K562 (cell line): ENCODE measurements around the gene KASH5. TPM values are rescaled to one million over a fixed set of nuclear protein-coding genes. Genes with fewer than 3 reads are reported as not detected.

Experiments used
- ASH1L ChIP-seq: fragments of 450-650 bp; IDR thresholded peaks from 2 replicates; pipeline ENCODE4 v1.6.1; 2018; ENCODE audit warnings: borderline replicate concordance, mild to moderate bottlenecking, low read depth; ENCODE audit not compliant: partially characterized antibody
- BCL6 ChIP-seq: fragments of 250-450 bp; sonication (Bioruptor Pico); IDR thresholded peaks from 2 replicates; pipeline ENCODE4 v1.4.0; 2020
- BCOR ChIP-seq: fragments of 450-650 bp; IDR thresholded peaks from 2 replicates; pipeline ENCODE4 v1.6.1; 2016
- C11orf30 ChIP-seq: fragments of 450-650 bp; IDR thresholded peaks from 2 replicates; pipeline ENCODE4 v1.6.1; 2016; ENCODE audit warnings: low read depth, mild to moderate bottlenecking
- CCNT2 ChIP-seq: IDR thresholded peaks from 2 replicates; pipeline ENCODE4 v1.6.1; 2011; ENCODE audit warnings: borderline replicate concordance, low read depth, mild to moderate bottlenecking, moderate library complexity, mixed read lengths, low read length; ENCODE audit not compliant: insufficient read length; ENCODE audit errors: extremely low read depth
- EP400 ChIP-seq: fragments of 450-650 bp; IDR thresholded peaks from 2 replicates; pipeline ENCODE4 v1.6.1; 2017; ENCODE audit warnings: antibody characterized with exemption, mild to moderate bottlenecking, moderate library complexity
- MGA ChIP-seq: fragments of 450-650 bp; IDR thresholded peaks from 2 replicates; pipeline ENCODE4 v1.6.1; 2016; ENCODE audit warnings: mild to moderate bottlenecking, moderate library complexity
- NBN ChIP-seq: fragments of 450-650 bp; IDR thresholded peaks from 2 replicates; pipeline ENCODE4 v1.6.1; 2016; ENCODE audit warnings: low read depth, mild to moderate bottlenecking
- NR3C1 ChIP-seq: sonication (generic); formaldehyde crosslinking; IDR thresholded peaks from 2 replicates; pipeline ENCODE4 v1.8.1; 2022; ENCODE audit warnings: missing genetic modification reagents
- RAD21 ChIP-seq, 2 experiments: fragments of 250-450 bp in 1 of 2; fragments of 450-650 bp in 1 of 2; sonication (Bioruptor Pico) in 1 of 2; formaldehyde crosslinking in 1 of 2; IDR thresholded peaks in 1 of 2; conservative IDR thresholded peaks in 1 of 2; 2 replicates each; pipeline versions ENCODE4 v1.4.0 to v1.8.0; 2020 to 2022; ENCODE audit warnings: mild to moderate bottlenecking in 2 of 2, moderate library complexity in 1 of 2
- SMAD2 ChIP-seq: fragments of 150-350 bp; IDR thresholded peaks from 2 replicates; pipeline ENCODE4 v1.6.1; 2014; ENCODE audit warnings: low read depth, mild to moderate bottlenecking, low read length
- YY1 ChIP-seq, 3 experiments: IDR thresholded peaks; 2 replicates each; pipeline ENCODE4 v1.6.1; 2011; ENCODE audit warnings: low read length in 2 of 3, mild to moderate bottlenecking in 2 of 3, moderate library complexity in 2 of 3, borderline replicate concordance in 1 of 3, control low read depth in 1 of 3, low read depth in 1 of 3; ENCODE audit not compliant: insufficient read depth in 3 of 3, insufficient replicate concordance in 2 of 3, control insufficient read depth in 1 of 3, insufficient read length in 1 of 3; ENCODE audit errors: extremely low read depth in 1 of 3
- ZNF184 ChIP-seq: sonication (generic); formaldehyde crosslinking; IDR thresholded peaks from 2 replicates; pipeline ENCODE4 v1.5.0; 2020; ENCODE audit warnings: missing genetic modification reagents
- ZNF57 ChIP-seq: fragments of 450-650 bp; formaldehyde crosslinking; IDR thresholded peaks from 2 replicates; pipeline ENCODE4 v1.4.0; 2020; ENCODE audit warnings: mild to moderate bottlenecking, moderate library complexity
- ZNF586 ChIP-seq: fragments of 450-650 bp; formaldehyde crosslinking; conservative IDR thresholded peaks from 2 replicates; pipeline ENCODE4 v1.4.0; 2020; ENCODE audit warnings: mild to moderate bottlenecking, moderate library complexity
- ZNF764 ChIP-seq: fragments of 250-450 bp; sonication (Bioruptor Pico); IDR thresholded peaks from 2 replicates; pipeline ENCODE4 v1.4.0; 2020; ENCODE audit warnings: low read depth, mild to moderate bottlenecking, moderate library complexity
- ZNF780A ChIP-seq: fragments of 250-450 bp; sonication (Bioruptor Pico); IDR thresholded peaks from 2 replicates; pipeline ENCODE4 v1.5.0; 2021; ENCODE audit warnings: mild to moderate bottlenecking
- polyA plus RNA-seq, 8 experiments: library from polyadenylated mRNA; depleted of rRNA in 4 of 8; stranded (reverse) in 5 of 8; unstranded in 3 of 8; fragments of >200 nt; fragmentation: Nextera tagmentation in 2 of 8; fragmentation: Illumina TruSeq in 1 of 8; extraction: Ambion mirVana in 2 of 8; extraction: Trizol in 1 of 8; gene quantifications; 2 replicates each; pipeline versions ENCODE4 v1.2.1 to v1.2.3, GENCODE V29; 2011 to 2014; ENCODE audit warnings: inconsistent platforms in 1 of 8, missing spikeins in 1 of 8
- total RNA-seq, 7 experiments: library from RNA; depleted of rRNA in 6 of 7; stranded (reverse); fragments of >200 nt in 6 of 7; fragmentation: Illumina TruSeq in 2 of 7; extraction: Trizol in 2 of 7; gene quantifications; 2 replicates each; pipeline versions ENCODE4 v1.2.1 to v1.2.3, GENCODE V29; 2011 to 2021; ENCODE audit warnings: low replicate concordance in 1 of 7

KASH5 gene
- total and polyA plus RNA-seq, 9 of the 15 experiments (the other 6 are each of a cell fraction or from before 2014, with no cell fraction given) = 0.07 to 0.84 (median 0.34) TPM; not detected in 1

- TF ChIP-seq C11orf30 (no peak), ASH1L (peak; percentile 23), CCNT2 (peak; percentile 87), BCOR (peak; percentile 79), ZNF57 (CRISPR knock-in tag) (no peak), NBN (peak; percentile 65; the same call in 1 of the 2 replicates), YY1 (IDR thresholded peaks at IDR 0.05; ENCODE audit: borderline replicate concordance in 1 of 3, control insufficient read depth in 1 of 3, extremely low read depth in 1 of 3, insufficient read depth in 3 of 3, insufficient read length in 1 of 3, insufficient replicate concordance in 2 of 3, low read depth in 1 of 3, low read length in 2 of 3) (peak in 2 of 3 experiments; percentile 37 to 55), SMAD2 (no peak), ZNF780A (CRISPR knock-in tag) (no peak), ZNF586 (CRISPR knock-in tag) (no peak), ZNF764 (CRISPR knock-in tag) (no peak), EP400 (0 out of 2 replicates have a peak, but pooled peaks have one; percentile 21), ZNF184 (no peak), NR3C1 (peak; percentile 84), BCL6 (CRISPR knock-in tag) (no peak), RAD21 (CRISPR knock-in tag; conservative IDR thresholded peaks at IDR 0.05 in 1 of 2, IDR thresholded peaks at IDR 0.05 in 1 of 2) (peak; percentile 26 to 55; a peak in 2 of 4 replicates), MGA (peak; percentile 99)
These were observed 34.5 kb downstream of the KASH5 start (continued) for GRCh38 chr19:49422407-49423070.
